Cerebellar cortex (tissue), 1 donor: ENCODE data around the gene ATP6V0B.

Experiments
- DNase-seq: peaks from one replicate; pipeline ENCODE4 v3.0.0-alpha.2; 2015; ENCODE audit warnings: low spot score

Gene ATP6V0B

DNA sequence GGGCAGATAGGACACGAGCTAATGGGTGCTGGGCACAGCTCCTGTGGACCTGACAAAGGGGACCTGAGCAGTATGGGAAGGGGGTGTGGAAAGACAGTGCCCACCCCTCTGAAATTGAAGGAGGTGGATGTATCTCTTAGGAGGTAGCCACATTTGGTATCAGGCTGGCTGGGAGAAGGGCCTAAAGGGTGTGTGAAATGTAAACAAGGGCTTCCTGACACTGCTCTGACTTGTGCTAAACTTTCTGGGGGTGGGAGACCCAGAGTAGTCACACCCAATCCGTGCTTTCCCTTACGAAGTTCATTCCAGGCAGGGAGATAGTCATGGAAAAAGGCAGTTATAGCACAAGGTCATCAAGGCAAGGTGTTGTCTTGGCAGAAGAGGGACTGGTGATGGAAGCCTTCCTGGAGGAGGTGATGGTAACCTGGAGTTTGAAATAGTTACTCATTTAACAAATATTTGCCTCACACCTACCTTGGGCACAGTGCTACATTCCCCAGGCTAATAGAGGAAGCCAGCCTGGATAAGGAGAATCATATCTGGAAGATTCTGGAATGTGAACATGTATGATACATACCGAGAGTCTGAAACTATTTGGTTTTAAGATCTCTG is 11.3 kb downstream of the ATP6V0B start:
- DNase-seq = no peak

DNA sequence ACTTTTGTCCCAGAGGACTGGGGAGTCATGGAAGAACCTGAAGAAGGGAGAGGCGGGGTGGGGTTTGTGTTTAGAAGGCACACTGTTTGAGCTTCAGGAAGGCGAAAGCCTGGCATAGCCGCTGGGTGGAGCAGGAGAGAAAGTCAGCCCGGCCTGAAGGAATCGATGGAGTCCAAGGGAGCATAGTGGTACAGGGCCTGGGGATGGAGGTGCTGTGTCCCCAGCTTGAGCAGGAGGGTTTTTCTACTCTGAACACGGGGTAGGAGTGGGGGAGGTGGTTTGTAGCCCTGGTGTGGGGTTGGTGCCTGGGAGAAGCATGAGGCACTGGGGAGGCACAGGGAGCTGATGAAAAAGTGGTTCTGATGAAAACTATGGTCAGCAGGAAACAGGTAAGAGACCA is 12.0 kb downstream of the ATP6V0B start:
- no peak for DNase-seq

DNA sequence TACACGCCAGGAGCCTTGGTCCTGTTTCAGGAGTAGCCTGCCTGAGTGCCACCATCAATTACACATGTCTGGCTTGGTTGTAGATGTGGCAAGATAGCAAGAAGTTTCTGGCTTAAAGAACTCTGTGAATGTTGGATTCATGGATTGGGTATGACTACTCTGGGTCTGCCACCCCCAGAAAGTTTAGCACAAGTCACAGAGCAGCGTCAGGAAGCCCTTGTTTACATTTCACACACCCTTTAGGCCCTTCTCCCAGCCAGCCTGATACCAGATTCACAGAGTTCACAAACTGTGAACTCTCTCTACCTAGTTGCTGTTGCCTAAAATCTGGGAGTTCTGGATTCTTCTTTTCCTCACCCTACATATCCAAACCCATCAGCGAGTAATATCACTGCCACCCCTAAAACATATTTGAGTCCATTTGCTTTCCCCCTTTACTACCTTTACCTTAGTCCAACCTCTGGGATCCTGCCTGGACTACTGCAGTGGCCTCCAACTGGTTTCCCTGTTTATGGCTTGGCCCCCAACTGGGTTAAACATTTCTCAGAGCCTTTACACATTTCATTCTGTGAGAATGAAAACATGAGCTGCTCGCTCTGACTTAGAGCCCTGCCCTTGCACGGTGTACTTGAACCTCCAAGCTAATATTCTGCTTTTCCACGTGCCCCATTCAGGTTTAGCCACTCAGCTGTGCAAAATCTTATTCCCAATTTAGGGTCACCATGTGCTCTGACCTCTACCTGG is 12.6 kb downstream of the ATP6V0B start:
- no peak for DNase-seq

DNA sequence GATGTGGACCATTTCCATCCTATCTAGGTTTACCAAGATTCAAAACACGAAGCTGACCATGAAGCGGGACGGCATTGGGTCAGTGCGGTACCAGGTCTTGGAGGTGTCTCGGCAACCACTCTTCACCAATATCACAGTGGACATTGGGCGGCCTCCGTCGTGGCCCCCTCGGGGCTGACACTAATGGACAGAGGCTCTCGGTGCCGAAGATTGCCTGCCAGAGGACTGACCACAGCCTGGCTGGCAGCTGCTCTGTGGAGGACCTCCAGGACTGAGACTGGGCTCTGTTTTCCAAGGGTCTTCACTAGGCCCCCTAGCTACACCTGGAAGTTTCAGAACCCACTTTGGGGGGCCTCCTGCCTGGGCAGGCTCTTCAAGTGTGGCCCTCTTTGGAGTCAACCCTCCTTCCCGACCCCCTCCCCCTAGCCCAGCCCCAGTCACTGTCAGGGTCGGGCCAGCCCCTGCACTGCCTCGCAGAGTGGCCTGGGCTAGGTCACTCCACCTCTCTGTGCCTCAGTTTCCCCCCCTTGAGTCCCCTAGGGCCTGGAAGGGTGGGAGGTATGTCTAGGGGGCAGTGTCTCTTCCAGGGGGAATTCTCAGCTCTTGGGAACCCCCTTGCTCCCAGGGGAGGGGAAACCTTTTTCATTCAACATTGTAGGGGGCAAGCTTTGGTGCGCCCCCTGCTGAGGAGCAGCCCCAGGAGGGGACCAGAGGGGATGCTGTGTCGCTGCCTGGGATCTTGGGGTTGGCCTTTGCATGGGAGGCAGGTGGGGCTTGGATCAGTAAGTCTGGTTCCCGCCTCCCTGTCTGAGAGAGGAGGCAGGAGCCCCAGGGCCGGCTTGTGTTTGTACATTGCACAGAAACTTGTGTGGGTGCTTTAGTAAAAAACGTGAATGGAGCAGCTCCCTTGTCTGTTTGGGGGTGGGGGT is 15.8 kb downstream of the ATP6V0B start:
- no peak for DNase-seq

DNA sequence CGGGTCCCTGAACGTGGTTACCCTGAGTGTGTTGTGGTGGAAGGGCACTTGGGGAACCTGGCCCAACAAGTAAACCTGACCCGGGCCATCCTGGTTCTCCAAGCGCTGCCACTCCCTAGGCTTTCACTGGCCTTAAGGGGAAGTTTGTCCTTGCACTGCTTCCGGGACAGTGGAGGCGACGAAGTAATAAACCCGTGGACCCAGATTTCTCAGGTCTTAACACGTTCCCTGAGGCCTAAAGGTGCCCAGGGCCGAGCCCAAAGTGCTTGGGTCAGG is 16.4 kb downstream of the ATP6V0B start:
- DNase-seq = no peak

DNA sequence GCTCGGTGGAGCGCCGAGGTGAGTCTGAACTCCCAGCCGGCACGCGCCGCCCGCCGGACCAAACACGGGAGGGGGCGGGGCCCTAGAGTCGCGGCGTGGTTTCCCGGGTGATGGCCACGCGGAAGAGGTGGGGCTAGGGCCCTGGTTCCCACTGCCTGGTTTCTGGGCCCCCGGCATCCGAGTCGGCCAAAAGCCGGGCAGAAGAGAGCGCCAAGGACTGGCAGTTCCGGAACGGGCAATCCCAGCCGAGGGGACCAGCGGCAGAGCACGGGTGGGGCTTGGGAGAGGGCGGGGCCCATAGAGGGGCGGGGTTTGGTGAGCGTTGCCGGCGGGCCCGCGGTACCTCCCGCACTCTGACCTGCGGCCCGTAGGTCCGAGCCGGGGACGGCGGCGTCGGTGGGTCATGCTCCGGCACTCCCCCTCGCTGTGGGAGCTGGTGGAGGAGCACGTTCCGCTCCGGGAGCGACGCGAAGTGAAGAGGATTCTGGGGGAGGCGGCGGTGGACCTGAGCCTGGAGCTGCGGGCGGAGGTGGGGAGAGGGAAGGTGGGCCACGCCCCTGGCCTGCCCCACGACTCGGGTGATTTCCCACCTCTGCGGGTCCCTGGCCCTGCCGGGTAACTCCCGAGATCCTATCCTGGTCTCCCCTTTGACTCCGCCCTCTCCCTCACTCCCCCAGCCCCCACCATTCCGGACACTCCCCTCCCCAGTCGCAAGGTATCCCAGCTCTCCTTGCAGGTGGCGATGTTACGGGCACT is 16.9 kb downstream of the ATP6V0B start, which contains the start of gene CCDC24:
Gene CCDC24 (plus strand): TSS at position 124 of the 756 bp plus-strand sequence. CDS start 280 bp downstream, at position 404.
- DNase-seq = peak; percentile 75

DNA sequence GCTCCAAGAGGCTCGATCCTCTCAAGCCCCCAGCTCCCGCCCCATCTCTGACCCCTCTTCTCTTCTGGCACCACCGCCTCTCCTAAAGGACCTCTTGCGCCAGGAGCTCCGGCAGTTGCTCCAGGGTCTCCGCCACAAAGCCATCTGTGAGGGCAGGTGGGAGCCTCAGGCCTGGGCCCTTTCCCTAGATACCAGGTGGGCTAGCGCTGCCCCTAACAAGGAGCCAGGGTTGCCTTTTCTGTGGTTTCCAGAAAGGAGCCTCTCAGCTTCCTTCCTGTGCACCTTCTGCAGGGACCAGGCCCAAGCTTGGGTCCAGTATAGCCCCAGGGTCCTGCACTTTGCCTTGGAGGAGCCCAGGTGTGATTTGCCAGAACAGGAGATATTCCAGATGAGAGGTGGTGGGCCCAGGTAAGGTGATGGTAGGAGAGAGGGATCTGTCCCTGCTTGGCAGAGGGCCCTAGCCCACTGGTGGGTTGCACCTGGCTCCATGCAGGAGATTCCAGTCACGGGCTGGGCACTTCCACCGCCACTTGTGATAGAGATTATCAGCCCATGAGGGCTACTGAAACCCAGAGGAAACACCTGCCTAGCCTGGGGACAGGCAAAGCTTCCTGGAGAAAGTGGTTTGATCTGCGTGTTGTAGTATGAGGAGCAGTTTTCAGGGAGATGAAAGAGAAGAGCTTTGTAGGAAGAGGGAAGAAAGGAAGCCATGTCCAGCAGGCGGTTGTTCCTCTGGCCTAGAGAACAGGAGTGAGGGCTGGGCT is 17.7 kb downstream of the ATP6V0B start:
- DNase-seq = no peak

DNA sequence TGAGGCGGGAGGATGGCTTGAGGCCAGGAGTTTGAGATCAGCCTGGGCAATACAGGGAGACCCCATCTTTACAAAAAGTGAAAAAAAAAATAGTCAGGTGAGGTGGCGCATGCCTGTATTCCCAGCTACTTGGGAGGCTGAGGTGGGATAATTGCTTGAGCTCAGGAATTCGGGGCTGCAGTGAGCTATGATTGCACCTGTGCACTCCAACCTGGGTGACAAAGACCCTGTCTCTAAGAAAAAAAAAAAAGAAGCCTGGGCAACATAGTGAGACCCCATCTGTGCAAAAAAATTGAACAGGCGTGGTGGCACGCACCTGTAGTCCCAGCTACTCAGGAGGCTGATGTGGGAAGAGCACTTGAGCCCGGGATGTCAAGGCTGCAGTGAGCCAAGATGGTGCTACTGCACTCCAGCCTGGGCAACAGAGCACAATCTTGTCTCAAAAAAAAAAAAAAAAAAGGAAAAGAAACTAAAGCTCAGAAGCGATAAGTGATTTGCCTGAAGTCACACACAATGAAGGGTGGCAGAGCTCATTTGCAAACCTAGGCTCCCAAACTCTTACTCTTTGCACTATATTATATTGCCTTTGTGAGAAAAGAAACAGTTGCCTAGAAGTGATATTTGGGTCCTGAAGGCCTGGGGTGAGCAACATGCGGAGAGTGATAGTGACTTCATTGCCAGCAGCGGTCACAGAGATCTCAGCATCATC is 18.6 kb downstream of the ATP6V0B start:
- no peak for DNase-seq

DNA sequence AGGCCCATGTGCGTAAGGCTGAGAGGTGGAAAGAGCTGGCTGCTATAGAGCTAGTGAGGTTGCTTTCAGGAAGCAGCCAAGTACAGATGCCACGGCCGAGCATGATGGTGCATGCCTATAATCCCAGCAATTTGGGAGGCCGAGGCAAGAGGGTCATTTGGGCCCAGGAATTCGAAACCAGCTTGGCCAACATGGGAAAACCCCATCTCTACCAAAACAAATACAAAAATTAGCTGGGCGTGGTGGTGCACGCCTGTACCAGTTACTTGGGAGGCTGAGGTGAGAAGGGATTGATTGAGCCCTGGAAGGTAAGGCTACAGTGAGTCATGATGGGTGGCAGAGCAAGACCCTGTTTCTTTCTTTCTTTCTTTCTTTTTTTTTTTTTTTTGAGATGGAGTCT is 19.3 kb downstream of the ATP6V0B start:
- DNase-seq = no peak

DNA sequence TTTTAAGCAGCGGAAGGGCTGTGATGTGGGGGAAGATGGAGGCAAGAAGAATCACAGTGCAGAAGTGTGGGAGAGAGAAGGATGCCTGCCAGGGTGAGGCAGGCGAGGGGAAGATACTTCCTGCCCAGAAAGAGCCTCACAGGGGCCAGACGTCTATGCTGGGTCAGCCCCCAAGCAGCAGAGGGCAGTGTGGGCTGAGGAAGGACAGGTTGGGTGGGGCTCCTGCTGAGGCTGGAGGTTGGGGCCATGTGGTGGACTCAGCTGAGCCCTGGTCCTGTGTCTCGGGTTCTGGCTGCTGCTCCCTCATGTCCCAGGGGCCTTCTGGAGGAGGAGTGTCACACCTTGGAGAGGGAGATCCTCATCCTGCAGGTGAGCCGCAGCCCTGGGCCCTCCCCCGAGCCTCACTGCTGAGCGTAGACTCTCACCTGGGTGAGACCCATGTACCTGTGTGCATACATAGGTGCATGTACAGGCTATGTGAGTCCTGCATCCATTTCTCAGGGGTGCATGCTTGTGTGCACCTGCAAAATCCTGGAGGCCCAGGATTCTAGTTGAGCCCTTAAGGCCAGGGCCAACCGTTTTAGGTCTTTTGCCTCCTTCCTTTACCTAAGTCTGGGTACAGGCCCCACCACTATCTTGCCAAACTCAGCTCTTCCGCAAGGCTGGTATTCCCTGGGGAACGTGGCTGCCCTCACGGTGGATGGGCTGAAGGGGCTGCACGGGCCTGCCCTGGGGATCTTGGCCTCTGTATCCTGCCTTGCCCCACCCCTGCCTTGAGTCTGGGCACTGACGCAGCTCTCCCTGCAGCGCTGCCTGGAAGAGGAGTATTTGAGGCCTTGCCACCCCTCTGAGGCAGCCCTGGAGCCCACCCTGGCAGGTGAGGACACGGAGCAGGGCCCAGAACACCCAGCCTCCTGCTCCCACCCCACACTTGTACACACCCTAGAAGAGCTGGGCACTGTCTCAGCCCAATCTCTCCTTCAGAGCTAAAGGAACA is 20.3 kb downstream of the ATP6V0B start:
- no peak for DNase-seq

DNA sequence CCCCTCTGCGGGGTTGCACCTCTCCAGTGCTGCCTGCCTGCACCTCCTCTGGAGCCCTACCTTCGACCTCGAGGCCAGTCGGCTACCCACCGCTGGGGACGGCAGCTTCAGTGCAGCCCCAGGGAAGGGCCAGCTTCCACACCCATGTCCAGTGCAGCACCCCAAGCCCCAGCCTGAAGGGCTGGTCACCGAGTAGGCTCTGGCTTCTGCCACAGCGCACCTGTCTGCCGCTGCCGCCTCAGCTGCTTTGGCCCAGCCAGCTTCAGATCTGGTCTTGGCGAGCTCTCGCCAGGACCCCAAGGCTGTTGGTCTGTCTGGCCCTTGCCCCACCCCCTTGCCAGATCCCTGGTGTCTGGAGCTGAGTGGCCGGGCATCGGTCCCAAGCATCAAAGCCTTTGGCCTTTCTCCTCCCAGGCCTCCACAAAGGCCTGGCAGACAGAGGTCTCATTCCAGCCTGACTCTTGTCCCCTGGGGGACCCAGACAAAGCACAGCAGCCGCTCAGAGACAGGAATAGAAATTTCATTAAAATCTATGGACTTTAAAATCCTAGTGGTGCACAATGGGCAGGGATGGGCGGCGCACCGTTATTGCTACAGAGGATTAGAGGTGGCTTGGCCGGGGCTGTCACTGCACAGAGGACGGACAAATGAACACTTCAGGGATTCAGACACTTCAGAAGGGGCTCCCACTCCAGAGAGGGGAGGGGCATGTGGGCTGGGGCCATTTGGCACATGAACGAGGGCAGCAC is 21.4 kb downstream of the ATP6V0B start:
- DNase-seq = no peak

DNA sequence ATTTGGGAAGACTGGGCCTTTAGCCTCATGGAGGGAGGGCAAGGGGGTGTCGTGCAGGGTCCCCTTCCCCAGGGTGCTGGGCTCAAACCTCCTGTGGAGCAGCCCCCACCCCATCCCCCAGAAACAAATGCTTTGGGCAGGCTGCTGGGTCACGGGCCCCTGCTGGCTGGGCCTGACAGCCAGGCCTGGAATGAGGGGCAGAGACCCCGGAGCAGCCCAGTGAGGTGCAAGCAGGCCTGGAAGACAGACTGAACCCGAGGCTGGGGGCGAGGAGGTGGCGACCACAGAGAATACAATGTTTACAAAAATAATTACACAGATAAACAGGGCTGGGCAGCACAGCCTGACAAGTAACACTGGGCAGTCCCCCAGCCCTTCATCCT is 22.0 kb downstream of the ATP6V0B start:
- no peak for DNase-seq

DNA sequence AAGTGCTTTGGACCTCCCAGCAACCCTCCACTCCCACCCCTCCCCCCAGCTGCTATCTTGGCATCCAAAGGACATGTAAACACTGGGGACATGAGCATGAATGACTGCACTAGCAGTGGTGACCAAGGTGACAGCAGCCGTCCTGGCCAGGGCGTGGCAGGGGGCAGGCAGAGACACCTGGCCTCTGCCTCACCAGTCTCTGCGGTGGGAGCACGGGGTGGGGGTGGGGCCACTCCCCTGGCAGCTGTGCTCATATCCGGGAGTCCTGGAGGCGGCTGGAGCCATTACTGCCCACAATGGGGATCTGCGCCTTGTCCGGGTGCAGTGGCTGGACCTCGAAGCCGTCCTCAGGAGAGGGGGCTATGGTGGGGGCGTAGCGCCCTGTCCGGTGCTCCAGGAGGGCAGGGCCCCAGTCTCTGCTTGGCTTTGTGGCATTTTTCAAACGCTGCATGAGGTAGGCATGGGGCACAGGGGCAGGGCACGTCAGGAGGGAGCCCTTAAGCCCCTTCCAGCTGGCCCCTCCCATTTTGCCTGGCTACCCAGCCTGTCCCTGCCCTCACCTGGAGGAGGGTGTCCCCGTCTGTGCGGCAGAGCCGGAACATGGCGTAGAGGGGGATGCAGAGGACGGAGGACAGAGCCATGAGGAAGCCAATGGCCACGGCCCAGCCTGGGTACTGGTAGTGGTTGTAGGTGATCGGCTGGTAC is 22.7 kb downstream of the ATP6V0B start:
- DNase-seq = no peak

DNA sequence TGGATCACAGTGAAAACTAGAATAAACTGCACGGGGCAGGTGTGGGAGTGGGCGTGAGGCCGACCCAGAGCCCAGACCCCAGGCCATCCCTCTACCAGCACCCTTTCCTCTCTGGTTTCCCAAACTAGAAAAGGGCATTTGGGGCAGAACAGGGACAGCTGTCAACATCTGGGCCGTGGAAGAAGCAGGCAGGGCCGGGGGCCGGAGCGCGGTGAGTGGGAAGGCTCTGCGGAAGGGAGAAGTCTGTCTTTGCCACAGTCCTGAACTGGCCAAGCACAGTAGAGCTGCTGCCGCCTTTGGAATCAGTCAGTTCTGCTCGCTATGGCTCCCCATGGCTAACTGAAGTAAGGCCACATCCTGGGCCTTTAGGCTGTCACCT is 23.2 kb downstream of the ATP6V0B start:
- DNase-seq = no peak

DNA sequence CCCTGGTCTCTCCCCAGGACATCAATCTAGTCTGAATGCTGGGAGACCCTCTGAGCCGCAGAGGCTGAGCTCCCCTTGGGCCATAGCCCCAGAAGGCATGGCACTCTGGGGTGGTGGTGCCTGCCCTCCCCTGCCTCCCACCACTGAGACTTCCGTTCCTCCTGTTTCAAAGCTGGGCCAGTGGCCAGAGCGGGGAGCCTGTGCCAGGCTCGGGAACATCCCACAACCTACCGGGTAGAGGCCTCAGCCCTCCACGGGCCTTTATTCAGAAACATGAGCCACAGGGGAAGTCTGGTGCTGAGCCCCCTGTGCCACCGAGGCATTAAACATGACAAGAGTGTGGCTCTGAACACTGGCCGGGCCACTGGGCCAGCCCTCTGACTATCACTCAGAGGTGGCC is 24.7 kb downstream of the ATP6V0B start:
- DNase-seq = no peak

DNA sequence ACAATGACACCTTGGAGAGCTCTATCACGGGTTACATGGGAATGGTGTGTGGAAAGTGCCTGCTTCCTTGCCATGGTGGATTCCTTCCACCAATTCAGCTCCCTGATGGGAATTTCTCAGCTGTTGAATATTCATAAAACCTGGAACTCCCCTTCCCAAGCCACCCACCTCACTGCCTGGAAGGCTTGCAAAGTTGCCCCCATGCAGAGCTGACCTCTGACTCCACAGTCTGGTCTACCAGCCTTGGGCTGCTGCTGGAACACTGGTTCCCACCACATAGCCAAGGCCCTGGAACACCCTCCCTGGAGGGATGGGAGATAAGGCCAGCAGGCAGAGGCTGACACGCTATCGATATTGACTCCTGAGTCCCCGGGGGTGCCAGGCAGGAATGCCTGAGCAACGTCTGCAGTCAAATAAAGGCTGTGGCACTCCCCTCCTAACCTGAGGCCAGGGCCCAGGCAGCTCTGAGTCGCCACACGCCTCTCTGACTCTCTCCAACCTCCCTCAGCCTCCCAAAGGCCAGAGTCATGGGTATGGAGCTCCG is 25.4 kb downstream of the ATP6V0B start:
- DNase-seq = no peak

DNA sequence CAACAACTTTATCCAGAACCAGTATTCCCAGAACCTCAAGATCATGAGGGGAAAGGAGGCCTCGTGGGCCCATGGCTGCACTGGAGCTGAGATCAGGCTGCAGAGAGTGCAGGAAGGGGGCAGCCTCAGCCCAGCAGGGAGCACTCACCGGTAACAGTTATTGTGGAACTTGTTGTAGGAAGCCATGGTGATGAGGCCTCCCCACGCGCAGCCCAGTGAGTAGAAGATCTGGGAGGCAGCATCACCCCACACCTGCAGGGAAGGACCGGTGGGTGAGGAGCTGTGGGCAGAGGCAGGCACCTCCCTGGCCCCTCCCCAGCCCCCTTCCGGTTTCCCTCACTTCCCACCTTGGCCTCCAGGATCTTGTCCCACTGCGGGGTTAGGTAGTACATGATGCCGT is 27.4 kb downstream of the ATP6V0B start:
- no peak for DNase-seq

DNA sequence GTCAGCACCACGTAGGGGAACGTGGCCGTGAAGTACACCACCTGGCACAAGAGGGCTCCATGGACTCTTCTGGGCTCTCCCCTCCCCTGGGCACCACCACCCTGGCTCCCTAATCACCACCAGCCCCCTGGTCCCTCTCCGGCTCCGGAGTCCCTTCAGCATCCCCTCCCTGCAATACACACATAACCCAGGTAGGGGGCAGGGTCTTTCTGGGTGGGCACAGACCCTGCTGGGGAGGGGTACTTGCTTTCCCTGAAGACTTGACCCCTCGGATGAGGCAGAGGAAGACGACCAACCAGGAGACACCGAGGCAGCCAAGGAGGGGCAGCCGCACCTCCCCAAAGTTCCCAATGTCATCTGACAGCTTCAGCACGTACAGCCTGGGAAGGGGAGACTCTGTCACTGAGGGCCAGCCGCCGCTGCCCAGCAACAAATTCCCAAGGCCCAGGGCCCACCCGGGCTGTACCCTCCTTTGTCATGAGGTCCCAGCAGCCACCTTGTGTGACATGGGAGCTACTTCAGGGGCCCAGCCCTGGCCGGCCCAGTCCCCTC is 27.9 kb downstream of the ATP6V0B start:
- no peak for DNase-seq
